Eye (tissue), 1 donor: ENCODE data around the gene MAP3K2.

Experiments
- DNase-seq: peaks from one replicate; pipeline ENCODE4 v3.0.0-alpha.2; 2015

MAP3K2 gene

DNA sequence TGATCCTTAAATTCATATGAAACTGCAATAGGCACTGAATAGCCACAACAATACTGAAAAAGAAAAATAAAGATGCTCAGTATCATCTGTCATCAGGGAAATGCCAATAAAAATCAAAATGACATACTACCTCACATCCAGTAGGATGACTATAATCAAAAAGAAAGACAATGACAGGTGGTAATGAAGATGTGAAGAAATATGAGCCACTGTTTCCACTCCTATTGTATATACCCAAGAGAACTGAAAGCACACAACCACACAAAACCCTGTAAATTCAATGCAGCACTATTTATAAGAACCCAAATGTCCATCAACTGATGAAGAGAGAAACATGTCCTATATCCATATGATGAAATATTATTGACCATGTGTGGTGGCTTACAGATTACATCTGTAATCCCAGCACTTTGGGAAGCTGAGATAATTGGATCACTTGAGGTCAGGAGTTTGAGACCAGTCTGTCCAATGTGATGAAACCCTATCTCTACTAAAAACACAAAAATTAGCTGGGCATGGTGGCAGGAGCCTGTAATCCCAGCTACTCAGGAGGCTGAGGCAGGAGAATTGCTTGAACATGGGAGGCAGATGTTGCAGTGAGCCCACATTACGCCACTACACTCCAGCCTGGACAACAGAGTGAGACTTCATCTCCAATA lies 39.9 kb downstream of the MAP3K2 start:
- DNase-seq: no peak

GRCh38 chr2:127347015-127347414 lies 40.8 kb downstream of the MAP3K2 start:
- no peak for DNase-seq

GRCh38 chr2:127343277-127343676 lies 44.5 kb downstream of the MAP3K2 start:
- no peak for DNase-seq

GRCh38 chr2:127342101-127342500 lies 45.7 kb downstream of the MAP3K2 start:
- DNase-seq: no peak

DNA sequence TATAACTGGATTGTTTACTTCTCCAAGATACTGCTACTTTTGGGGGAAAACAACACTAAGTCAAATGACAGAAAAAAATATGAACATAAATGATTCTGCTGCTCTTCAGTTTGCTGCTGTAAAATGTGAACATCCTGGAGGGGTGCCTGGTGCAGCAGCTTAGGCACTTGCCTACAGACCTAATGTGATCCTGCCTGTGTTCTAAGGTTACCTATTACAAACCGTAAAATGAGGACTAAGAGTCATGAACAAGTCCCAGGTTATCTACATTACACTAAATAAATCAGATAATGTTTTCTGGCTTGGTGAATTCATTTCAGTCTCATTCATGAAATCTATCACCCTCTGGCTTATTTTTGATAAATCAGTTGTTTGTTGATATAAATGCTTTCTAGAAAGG lies 55.4 kb downstream of the MAP3K2 start:
- no peak for DNase-seq

GRCh38 chr2:127330753-127331152 lies 57.0 kb downstream of the MAP3K2 start:
- no peak for DNase-seq

GRCh38 chr2:127326289-127326945 lies 61.4 kb downstream of the MAP3K2 start:
- DNase-seq: no peak

GRCh38 chr2:127324635-127325034 lies 63.1 kb downstream of the MAP3K2 start:
- DNase-seq: peak; percentile 72

DNA sequence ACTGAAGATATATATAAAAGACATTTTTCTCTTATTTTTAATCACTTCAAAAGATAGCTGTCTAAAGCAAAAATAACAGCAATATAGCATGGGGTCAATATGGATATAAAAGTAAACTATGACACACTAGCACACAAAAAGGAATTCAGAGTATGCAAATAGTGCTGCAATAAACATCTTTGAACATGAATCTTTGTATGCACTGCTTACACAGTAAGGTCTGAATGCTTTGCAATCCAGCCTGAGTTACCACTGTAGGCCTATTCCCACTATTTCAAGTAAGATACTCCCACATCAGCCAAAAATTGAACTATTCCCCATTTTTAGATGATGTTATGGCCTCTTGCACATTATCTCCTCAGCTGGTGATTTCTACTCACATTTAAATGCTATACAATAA lies 66.5 kb downstream of the MAP3K2 start:
- DNase-seq: no peak

GRCh38 chr2:127320586-127321275 lies 67.0 kb downstream of the MAP3K2 start:
- no peak for DNase-seq

DNA sequence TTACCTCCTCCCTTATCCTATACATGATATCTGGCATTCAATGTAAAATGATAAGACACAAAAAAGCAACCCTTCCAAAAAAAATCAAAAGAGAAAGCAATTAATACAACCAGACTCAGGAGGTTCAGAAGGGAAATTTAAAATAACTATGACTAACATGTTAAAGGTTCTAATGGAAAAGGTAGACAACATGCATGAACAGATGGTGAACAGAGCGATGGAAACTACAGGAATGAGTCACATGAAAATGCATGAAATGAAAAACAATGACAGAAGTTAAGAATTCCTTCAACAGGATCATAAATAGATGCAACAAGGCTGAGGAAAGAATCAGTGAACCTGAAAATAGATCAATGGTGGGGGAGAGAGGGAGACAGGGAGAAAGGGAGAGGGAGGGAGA lies 67.7 kb downstream of the MAP3K2 start:
- no peak for DNase-seq

GRCh38 chr2:127314193-127314988 lies 73.4 kb downstream of the MAP3K2 start:
- DNase-seq: no peak

DNA sequence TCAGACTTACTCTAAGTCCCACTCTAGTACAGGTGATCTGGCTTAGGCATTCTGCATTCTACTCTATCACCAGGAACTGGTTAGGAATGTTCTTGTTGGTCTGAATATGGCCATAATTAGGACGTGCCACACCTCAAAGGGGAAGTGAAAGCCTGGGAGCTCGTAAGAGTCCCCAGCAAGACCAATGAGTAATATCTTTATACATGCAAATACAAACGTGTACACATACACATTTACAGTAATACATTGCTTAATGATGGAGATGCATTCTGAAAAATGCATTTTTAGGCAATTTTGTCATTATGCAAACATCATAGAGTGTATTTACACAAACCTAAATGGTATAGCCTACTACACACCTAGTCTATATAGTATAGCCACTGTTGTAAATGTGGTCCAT lies 74.4 kb downstream of the MAP3K2 start:
- no peak for DNase-seq

DNA sequence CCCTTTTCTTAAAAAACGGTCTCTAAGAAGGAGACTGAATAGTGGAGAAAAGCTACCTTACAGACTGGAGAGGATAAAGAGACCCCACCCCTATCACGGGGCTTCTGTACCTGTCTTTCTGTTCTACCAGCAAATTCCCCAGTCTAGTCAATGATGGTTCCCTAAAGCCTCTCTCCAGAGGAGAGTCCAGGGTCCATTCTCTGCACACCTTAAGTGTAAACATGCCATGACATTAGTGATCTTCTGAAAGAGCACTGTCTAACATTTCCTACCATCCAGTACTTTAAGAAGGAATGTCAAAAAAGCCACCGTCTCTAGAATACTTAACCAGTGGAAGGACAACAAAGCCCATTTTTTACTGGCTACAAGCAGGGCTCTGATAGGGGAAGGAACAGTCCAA lies 76.8 kb downstream of the MAP3K2 start:
- DNase-seq: no peak

DNA sequence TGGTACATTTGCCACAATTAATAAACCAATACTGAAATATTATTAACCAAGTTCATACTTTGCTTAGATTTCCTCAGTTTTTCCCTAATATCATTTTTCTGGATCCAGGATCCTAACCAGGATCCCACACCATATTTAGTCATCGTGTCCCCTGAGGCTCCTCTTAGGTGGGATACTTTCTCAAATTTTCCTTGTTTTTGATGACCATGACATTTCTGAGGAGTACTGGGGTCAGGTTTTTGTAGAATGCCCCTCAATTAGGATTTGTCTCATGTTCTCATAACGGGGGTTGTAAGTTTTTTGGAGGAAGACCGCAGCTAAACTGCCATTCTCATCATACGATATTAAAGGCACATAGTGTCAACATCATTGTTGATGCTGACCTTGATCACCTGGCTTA lies 78.3 kb downstream of the MAP3K2 start:
- no peak for DNase-seq

GRCh38 chr2:127308586-127309138 lies 79.1 kb downstream of the MAP3K2 start:
- DNase-seq: no peak

DNA sequence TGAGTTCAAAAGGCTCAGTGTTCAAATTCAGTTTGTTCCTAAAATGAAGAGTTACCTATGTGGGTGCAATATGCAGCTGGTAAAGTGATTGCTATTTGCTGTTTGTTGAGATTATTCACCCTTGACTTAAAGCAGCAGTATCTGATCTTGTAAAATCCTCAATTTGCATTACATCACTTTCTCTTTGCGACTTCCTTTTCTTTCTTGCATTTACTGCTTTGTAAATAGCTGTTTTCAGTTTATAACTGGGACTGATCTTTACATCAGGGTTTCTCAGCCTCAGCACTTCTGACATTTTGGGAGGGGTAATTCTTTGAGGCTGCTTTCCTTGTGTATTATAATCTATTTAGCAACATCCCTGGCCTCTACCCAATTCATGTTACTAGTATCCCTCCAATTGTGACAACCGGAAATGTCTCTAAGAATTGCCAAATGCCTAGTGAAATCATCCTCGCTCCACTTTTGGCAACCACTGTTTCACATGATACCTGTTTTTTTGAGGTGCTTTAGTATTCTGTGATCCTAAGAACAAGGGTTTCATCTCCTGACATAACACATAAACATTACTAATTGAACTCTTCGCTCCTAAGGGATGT lies 81.7 kb downstream of the MAP3K2 start:
- no peak for DNase-seq

GRCh38 chr2:127302168-127302567 lies 85.6 kb downstream of the MAP3K2 start:
- DNase-seq: no peak

- peak; percentile 96 for DNase-seq
Measured at GRCh38 chr2:127293748-127294562, 93.8 kb downstream of the MAP3K2 start, which contains the start of gene ERCC3. Gene ERCC3 (minus strand): TSS chr2:127294144. CDS start chr2:127294081, 63 bp downstream.

- DNase-seq: no peak
Measured at GRCh38 chr2:127293386-127293747, 94.4 kb downstream of the MAP3K2 start.

DNA sequence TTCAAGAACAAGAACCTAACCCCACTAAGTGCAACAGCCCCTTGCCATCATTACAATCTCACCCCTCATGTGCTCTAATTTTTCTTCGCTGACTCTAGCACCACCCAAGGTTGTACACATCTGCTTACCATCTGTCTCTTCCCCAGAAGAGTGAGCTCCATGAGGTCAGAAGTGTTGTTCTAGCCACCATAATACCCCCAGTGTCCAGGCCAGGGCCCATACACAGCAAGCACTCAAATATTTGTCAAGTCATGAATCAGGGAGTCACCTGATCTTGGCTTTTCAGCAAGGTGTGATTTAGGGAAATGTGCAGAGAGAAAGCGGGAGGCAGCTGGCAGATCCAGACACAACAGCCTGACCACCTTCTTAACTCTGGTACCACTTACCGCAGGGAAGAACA lies 99.5 kb downstream of the MAP3K2 start:
- DNase-seq: no peak

GRCh38 chr2:127283275-127283674 lies 104.5 kb downstream of the MAP3K2 start:
- no peak for DNase-seq
